Lower lobe of right lung (tissue), 2 donors: ENCODE data around the gene EPHA3. TPM values are rescaled to one million over a fixed set of nuclear protein-coding genes. Genes with fewer than 3 reads are reported as not detected.

ENCODE experiments used
- ATAC-seq, 2 donors: fragments of 200-7000 bp; cut with Tn5 transposase; one replicate each; pipeline ENCODE4 v1.9.1; 2020 to 2022; ENCODE audit warnings: mild to moderate bottlenecking in 2 of 2, moderate library complexity in 2 of 2
- DNase-seq: peaks from one replicate; pipeline ENCODE4 v3.0.0-alpha.2; 2020
- H3K27ac ChIP-seq: fragments of 200-600 bp; one replicate; pipeline ENCODE4 v1.8.0; 2022
- H3K27me3 ChIP-seq: fragments of 200-600 bp; one replicate; pipeline ENCODE4 v1.8.0; 2022; ENCODE audit warnings: low read depth
- H3K36me3 ChIP-seq: fragments of 200-600 bp; one replicate; pipeline ENCODE4 v1.8.0; 2022; ENCODE audit warnings: mild to moderate bottlenecking
- H3K4me1 ChIP-seq: fragments of 200-600 bp; one replicate; pipeline ENCODE4 v1.8.0; 2022
- H3K4me3 ChIP-seq: fragments of 200-600 bp; one replicate; pipeline ENCODE4 v1.8.0; 2022; ENCODE audit warnings: mild to moderate bottlenecking
- H3K9me3 ChIP-seq: fragments of 200-600 bp; one replicate; pipeline ENCODE4 v1.8.0; 2022
- CTCF ChIP-seq: fragments of 200-600 bp; IDR thresholded peaks from one replicate; pipeline ENCODE4 v1.8.0; 2022; ENCODE audit warnings: antibody characterized with exemption, mild to moderate bottlenecking
- intact Hi-C: fragments of 100-400 bp; cut with DNase I; formaldehyde crosslinking; loops from one replicate; pipeline ENCODE4 v1.11.0; 2022
- total RNA-seq: library from RNA; stranded (reverse); fragmentation: NEBNext Ultra II Directional; extraction: Animal tissue kit (Norgen Biotek cat#: 25700); gene quantifications from one replicate; pipeline ENCODE4 v1.2.1, GENCODE V29; 2021
- donor health status: DM: no; HTN: yes; CAD: no; lungs with severe emphysema.

Gene EPHA3
- total RNA-seq, 1 donor from 2014 or later: 1.4 TPM

- Histone ChIP-seq H3K27ac (no peak overlapping the region), H3K9me3 (no peaks in the 10 kb centered on the region), H3K27me3 (no peaks in the 10 kb centered on the region), H3K4me1 (no peaks in the 10 kb centered on the region), H3K4me3 (no peak overlapping the region), H3K36me3 (no peaks in the 10 kb centered on the region)
- intact Hi-C loops: no loop called here
- no peak for ATAC-seq
- DNase-seq: no peak
- TF ChIP-seq CTCF: no peak
Measured at GRCh38 chr3:89245612-89246011, 138.2 kb downstream of the EPHA3 start.

GRCh38 chr3:89246326-89246725, 138.9 kb downstream of the EPHA3 start:
- no peak overlapping the region for H3K4me3 ChIP-seq
- intact Hi-C loops: no loop called here
- no peaks in the 10 kb centered on the region for H3K36me3 ChIP-seq
- no peak for TF ChIP-seq CTCF
- no peaks in the 10 kb centered on the region for H3K9me3 ChIP-seq
- H3K4me1 ChIP-seq: no peaks in the 10 kb centered on the region
- H3K27me3 ChIP-seq: no peaks in the 10 kb centered on the region
- H3K27ac ChIP-seq: no peak overlapping the region
- DNase-seq: no peak
- ATAC-seq: no peak

DNA sequence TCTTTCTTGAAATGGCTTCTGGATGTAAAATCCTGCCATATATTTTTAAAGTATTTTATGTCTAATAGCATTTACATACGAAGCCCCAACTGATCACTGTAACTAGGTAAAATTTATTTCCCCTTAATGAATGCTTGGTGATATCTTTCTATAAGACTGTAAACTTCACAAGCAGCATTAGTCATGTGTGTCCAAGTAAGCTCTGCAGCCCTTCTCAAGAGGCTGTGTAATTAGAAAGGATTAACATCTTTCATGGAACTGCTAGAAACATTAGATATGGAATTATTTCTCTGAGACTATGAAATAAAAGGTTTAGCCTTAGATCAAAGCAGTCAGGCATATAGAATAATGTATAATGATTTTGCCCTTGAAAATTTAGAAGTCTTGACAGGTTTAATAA, 143.3 kb downstream of the EPHA3 start:
- no peaks in the 10 kb centered on the region for H3K9me3 ChIP-seq
- ATAC-seq (no peak), DNase-seq (no peak)
- no peak for TF ChIP-seq CTCF
- intact Hi-C loops: no loop called here
- no peaks in the 10 kb centered on the region for H3K4me1 ChIP-seq
- no peak overlapping the region for H3K27ac ChIP-seq
- no peaks in the 10 kb centered on the region for H3K27me3 ChIP-seq
- no peaks in the 10 kb centered on the region for H3K36me3 ChIP-seq
- H3K4me3 ChIP-seq: no peak overlapping the region

DNA sequence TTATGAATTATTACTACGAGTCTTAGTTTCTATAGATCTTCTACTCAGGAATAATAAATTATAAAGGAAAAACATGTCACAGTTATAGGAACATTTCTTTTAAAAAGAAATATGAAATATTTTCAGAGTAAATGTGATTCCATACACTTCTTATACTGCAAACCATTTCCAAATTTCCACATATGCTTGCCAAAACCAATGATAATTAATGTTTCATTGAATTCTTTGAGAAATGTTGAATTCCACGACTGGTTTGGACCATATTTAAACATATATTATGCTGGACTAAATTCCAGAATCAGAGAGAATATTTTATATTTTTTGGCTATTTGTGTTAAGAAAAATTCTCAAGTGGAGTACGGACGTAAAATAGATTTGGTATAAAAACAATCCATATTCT, 144.6 kb downstream of the EPHA3 start:
- ATAC-seq (no peak), DNase-seq (no peak)
- Histone ChIP-seq H3K27ac (no peak overlapping the region), H3K4me1 (no peaks in the 10 kb centered on the region), H3K9me3 (no peaks in the 10 kb centered on the region), H3K27me3 (no peaks in the 10 kb centered on the region), H3K4me3 (no peak overlapping the region), H3K36me3 (no peaks in the 10 kb centered on the region)
- intact Hi-C loops: no loop called here
- no peak for TF ChIP-seq CTCF

- H3K9me3 ChIP-seq: no peaks in the 10 kb centered on the region
- no peaks in the 10 kb centered on the region for H3K36me3 ChIP-seq
- TF ChIP-seq CTCF: no peak
- no peak overlapping the region for H3K4me3 ChIP-seq
- no peaks in the 10 kb centered on the region for H3K4me1 ChIP-seq
- H3K27me3 ChIP-seq: no peaks in the 10 kb centered on the region
- intact Hi-C loops: no loop called here
- no peak for ATAC-seq
- H3K27ac ChIP-seq: no peak overlapping the region
- DNase-seq: no peak
Measured at GRCh38 chr3:89252860-89253259, 145.4 kb downstream of the EPHA3 start.

GRCh38 chr3:89256395-89256794, 149.0 kb downstream of the EPHA3 start:
- Histone ChIP-seq H3K27ac (no peak overlapping the region), H3K27me3 (no peaks in the 10 kb centered on the region), H3K4me3 (no peak overlapping the region), H3K4me1 (no peaks in the 10 kb centered on the region), H3K9me3 (no peaks in the 10 kb centered on the region), H3K36me3 (no peaks in the 10 kb centered on the region)
- DNase-seq: no peak
- TF ChIP-seq CTCF: no peak
- ATAC-seq: no peak
- intact Hi-C loops: no loop called here
